HEK293 (cell line): Measurements from ENCODE around the gene SLIT2.

Experiments used
- CTCF ChIA-PET: fragments of 350-600 bp; formaldehyde crosslinking; extraction: SDS; loops from one replicate; lab custom pipeline; 2021; ENCODE audit warnings: antibody characterized with exemption; lab: Yijun Ruan, JAX
- POLR2A ChIA-PET: fragments of 300-600 bp; formaldehyde crosslinking; extraction: SDS; loops from one replicate; lab custom pipeline; 2020; ENCODE audit warnings: antibody characterized with exemption, inconsistent platforms; lab: Yijun Ruan, JAX
- H3K27ac ChIP-seq: fragments of 200-500 bp; sonication (Bioruptor generic); 2 replicates; pipeline ENCODE4 v1.5.1; 2014; ENCODE audit warnings: low read depth, low read length, control low read depth, inconsistent platforms; ENCODE audit errors: extremely low read depth
- H3K36me3 ChIP-seq, 2 experiments: fragments of 200-500 bp in 1 of 2; sonication (Bioruptor generic) in 1 of 2; 1 replicate in 1 of 2; 2 replicates in 1 of 2; pipeline ENCODE4 v1.5.1; 2014 to 2017; ENCODE audit warnings: inconsistent platforms in 2 of 2, low read length in 2 of 2; ENCODE audit not compliant: control insufficient read depth in 2 of 2, insufficient read depth in 1 of 2
- H3K4me1 ChIP-seq: fragments of 200-500 bp; sonication (Bioruptor generic); 2 replicates; pipeline ENCODE4 v1.5.1; 2014; ENCODE audit warnings: mild to moderate bottlenecking, low read length, inconsistent platforms; ENCODE audit not compliant: control insufficient read depth, insufficient read depth
- H3K4me3 ChIP-seq: 2 replicates; pipeline ENCODE4 v1.5.1; 2011; ENCODE audit warnings: low read depth, mild to moderate bottlenecking, control low read depth, low read length, moderate library complexity
- H3K9me3 ChIP-seq: fragments of 200-500 bp; sonication (Bioruptor generic); 2 replicates; pipeline ENCODE4 v1.5.1; 2014; ENCODE audit warnings: low read depth, low read length, inconsistent platforms; ENCODE audit not compliant: control insufficient read depth, insufficient read depth
- BCL11B ChIP-seq: fragments of 450-650 bp; formaldehyde crosslinking; IDR thresholded peaks from 2 replicates; pipeline ENCODE4 v1.5.1; 2016; ENCODE audit warnings: low read depth, missing biosample characterization, missing genetic modification characterization
- SP2 ChIP-seq: fragments of 450-650 bp; formaldehyde crosslinking; IDR thresholded peaks from 2 replicates; pipeline ENCODE4 v1.5.1; 2016; ENCODE audit warnings: missing biosample characterization, missing genetic modification characterization
- SP7 ChIP-seq: fragments of 450-650 bp; formaldehyde crosslinking; IDR thresholded peaks from 2 replicates; pipeline ENCODE4 v1.5.1; 2016; ENCODE audit warnings: missing biosample characterization, missing genetic modification characterization
- WT1 ChIP-seq: fragments of 450-650 bp; formaldehyde crosslinking; IDR thresholded peaks from 2 replicates; pipeline ENCODE4 v1.5.1; 2016; ENCODE audit warnings: missing biosample characterization, missing genetic modification characterization
- ZBTB8A ChIP-seq: fragments of 450-650 bp; formaldehyde crosslinking; IDR thresholded peaks from 2 replicates; pipeline ENCODE4 v1.5.1; 2016; ENCODE audit warnings: missing biosample characterization, missing genetic modification characterization
- ZFP3 ChIP-seq: fragments of 450-650 bp; formaldehyde crosslinking; IDR thresholded peaks from 2 replicates; pipeline ENCODE4 v1.5.1; 2016; ENCODE audit warnings: low read depth, missing biosample characterization, missing genetic modification characterization
- ZIC2 ChIP-seq: fragments of 450-650 bp; formaldehyde crosslinking; IDR thresholded peaks from 2 replicates; pipeline ENCODE4 v1.5.1; 2016; ENCODE audit warnings: missing biosample characterization, missing genetic modification characterization
- ZNF335 ChIP-seq: fragments of 450-650 bp; formaldehyde crosslinking; conservative IDR thresholded peaks from 2 replicates; pipeline ENCODE4 v1.5.1; 2016; ENCODE audit warnings: missing biosample characterization, missing genetic modification characterization
- ZNF341 ChIP-seq: fragments of 450-650 bp; formaldehyde crosslinking; IDR thresholded peaks from 2 replicates; pipeline ENCODE4; 2016; ENCODE audit warnings: low read depth, missing biosample characterization, missing genetic modification characterization
- ZNF433 ChIP-seq: fragments of 450-650 bp; formaldehyde crosslinking; IDR thresholded peaks from 2 replicates; pipeline ENCODE4 v1.5.1; 2016; ENCODE audit warnings: missing biosample characterization, missing genetic modification characterization, low read depth
- ZNF670 ChIP-seq: fragments of 450-650 bp; formaldehyde crosslinking; IDR thresholded peaks from 2 replicates; pipeline ENCODE4 v1.5.1; 2016; ENCODE audit warnings: missing biosample characterization, missing genetic modification characterization, low read depth
- ZNF677 ChIP-seq: fragments of 450-650 bp; IDR thresholded peaks from 2 replicates; pipeline ENCODE4 v1.5.0; 2018; ENCODE audit warnings: missing biosample characterization, mild to moderate bottlenecking, missing genetic modification characterization, moderate library complexity
- ZNF843 ChIP-seq: fragments of 450-650 bp; formaldehyde crosslinking; IDR thresholded peaks from 2 replicates; pipeline ENCODE4 v1.5.1; 2016; ENCODE audit warnings: missing biosample characterization, missing genetic modification characterization
- ZXDB ChIP-seq: fragments of 450-650 bp; formaldehyde crosslinking; IDR thresholded peaks from 2 replicates; pipeline ENCODE4 v1.5.1; 2016; ENCODE audit warnings: missing biosample characterization, missing genetic modification characterization
- TF ChIP-seq, protein P1 (sequence below): fragments of 450-650 bp; formaldehyde crosslinking; optimal IDR thresholded peaks from 2 replicates; pipeline ENCODE3; 2016; ENCODE audit warnings: missing biosample characterization, mild to moderate bottlenecking, missing genetic modification characterization
- TF ChIP-seq, protein P2 (sequence below): fragments of 450-650 bp; formaldehyde crosslinking; IDR thresholded peaks from 2 replicates; pipeline ENCODE4 v1.5.1; 2016; ENCODE audit warnings: missing biosample characterization, missing genetic modification characterization
- TF ChIP-seq, protein P3 (sequence below): fragments of 450-650 bp; formaldehyde crosslinking; IDR thresholded peaks from 2 replicates; pipeline ENCODE4 v1.5.1; 2016; ENCODE audit warnings: missing biosample characterization, missing genetic modification characterization
- TF ChIP-seq, protein P4 (sequence below): fragments of 450-650 bp; formaldehyde crosslinking; IDR thresholded peaks from 2 replicates; pipeline ENCODE4 v1.5.1; 2016; ENCODE audit warnings: missing biosample characterization, missing genetic modification characterization
- TF ChIP-seq, protein P5 (sequence below): fragments of 450-650 bp; formaldehyde crosslinking; IDR thresholded peaks from 2 replicates; pipeline ENCODE4 v1.5.1; 2016; ENCODE audit warnings: missing biosample characterization, missing genetic modification characterization, low read depth
- TF ChIP-seq, protein P6 (sequence below): fragments of 450-650 bp; formaldehyde crosslinking; IDR thresholded peaks from 2 replicates; pipeline ENCODE4 v1.5.1; 2017; ENCODE audit warnings: missing biosample characterization, mild to moderate bottlenecking, missing genetic modification characterization, moderate library complexity

Gene SLIT2

DNA sequence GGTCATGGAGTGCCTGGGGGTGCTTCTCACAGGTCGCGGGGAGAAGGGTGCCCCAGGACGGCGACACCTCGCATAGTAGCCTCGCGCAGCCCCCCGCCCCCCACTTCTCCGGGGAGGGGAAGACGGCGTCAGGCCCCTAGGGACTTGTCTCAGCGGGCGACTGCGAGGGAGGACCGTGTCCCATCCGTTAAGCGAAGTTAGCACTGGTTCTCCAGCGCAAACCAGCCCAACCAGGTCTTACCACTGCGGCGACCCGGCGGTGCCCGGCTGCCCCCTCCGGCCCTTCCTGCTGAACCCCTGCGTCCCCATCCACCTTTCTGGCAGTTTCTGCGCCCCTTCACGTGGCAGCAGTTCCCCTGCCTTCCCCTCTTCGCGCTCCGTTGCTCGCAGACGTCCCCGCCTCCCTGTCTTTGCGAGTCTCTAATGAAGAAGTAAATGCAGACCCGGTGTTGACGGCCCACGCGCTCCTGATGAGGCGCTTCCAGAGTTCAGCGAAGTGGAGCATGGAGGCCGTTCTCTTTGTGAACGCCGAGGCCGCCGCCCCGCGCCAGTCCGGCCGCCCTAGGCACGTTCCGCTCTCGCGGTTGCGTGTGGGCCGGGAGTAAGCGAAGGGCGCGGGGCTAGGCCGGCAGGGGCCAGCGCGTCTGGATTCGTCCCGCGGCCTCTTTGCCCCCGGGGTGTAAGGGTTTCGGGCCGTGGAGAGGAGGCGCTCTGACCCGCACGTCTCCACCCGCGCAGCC lies 3.0 kb downstream of the SLIT2 start:
- ChIA-PET CTCF (no interaction called here), POLR2A (interaction anchor here (1.4 to 3.6 kb wide), 2 partner anchors 10 to 28 kb away, joined by 3 to 26 read pairs; no protein-coding TSS in a partner anchor)
- H3K27ac ChIP-seq, result peak overlapping the region; percentile 94
- peak overlapping the region; percentile 84 for H3K4me3 ChIP-seq
- H3K4me1 ChIP-seq, result 0 out of 2 replicates have a peak, but pooled peaks cover 3% of the 10 kb centered on the region
- peaks cover 0 to 59% of the 10 kb centered on the region in 2 experiments; a peak in 2 of 3 replicates for H3K36me3 ChIP-seq
- no peaks in the 10 kb centered on the region for H3K9me3 ChIP-seq
- TF ChIP-seq ZNF670 (no peak), ZNF335 (tag by site-specific recombination) (0 out of 2 replicates have a peak, but pooled peaks have one; percentile 12), ZBTB8A (tag by site-specific recombination) (0 out of 2 replicates have a peak, but pooled peaks have one; percentile 19), ZNF843 (0 out of 2 replicates have a peak, but pooled peaks have one; percentile 19), ZIC2 (tag by site-specific recombination) (0 out of 2 replicates have a peak, but pooled peaks have one; percentile 15), ZNF677 (tag by site-specific recombination) (no peak), ZFP3 (no peak), SP7 (0 out of 2 replicates have a peak, but pooled peaks have one; percentile 29), ZNF433 (tag by site-specific recombination) (no peak), BCL11B (peak; percentile 23; the same call in 1 of the 2 replicates), ZXDB (0 out of 2 replicates have a peak, but pooled peaks have one; percentile 26), WT1 (tag by site-specific recombination) (peak; percentile 69), SP2 (peak; percentile 19; the same call in 1 of the 2 replicates), ZNF341 (tag by site-specific recombination) (peak; percentile 88)
- TF ChIP-seq, protein P1, sequence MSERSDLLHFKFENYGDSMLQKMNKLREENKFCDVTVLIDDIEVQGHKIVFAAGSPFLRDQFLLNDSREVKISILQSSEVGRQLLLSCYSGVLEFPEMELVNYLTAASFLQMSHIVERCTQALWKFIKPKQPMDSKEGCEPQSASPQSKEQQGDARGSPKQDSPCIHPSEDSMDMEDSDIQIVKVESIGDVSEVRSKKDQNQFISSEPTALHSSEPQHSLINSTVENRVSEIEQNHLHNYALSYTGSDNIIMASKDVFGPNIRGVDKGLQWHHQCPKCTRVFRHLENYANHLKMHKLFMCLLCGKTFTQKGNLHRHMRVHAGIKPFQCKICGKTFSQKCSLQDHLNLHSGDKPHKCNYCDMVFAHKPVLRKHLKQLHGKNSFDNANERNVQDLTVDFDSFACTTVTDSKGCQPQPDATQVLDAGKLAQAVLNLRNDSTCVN (tag by site-specific recombination), result peak; percentile 62
- TF ChIP-seq, protein P2, sequence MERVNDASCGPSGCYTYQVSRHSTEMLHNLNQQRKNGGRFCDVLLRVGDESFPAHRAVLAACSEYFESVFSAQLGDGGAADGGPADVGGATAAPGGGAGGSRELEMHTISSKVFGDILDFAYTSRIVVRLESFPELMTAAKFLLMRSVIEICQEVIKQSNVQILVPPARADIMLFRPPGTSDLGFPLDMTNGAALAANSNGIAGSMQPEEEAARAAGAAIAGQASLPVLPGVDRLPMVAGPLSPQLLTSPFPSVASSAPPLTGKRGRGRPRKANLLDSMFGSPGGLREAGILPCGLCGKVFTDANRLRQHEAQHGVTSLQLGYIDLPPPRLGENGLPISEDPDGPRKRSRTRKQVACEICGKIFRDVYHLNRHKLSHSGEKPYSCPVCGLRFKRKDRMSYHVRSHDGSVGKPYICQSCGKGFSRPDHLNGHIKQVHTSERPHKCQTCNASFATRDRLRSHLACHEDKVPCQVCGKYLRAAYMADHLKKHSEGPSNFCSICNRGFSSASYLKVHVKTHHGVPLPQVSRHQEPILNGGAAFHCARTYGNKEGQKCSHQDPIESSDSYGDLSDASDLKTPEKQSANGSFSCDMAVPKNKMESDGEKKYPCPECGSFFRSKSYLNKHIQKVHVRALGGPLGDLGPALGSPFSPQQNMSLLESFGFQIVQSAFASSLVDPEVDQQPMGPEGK (tag by site-specific recombination), result peak; percentile 37
- TF ChIP-seq, protein P3, sequence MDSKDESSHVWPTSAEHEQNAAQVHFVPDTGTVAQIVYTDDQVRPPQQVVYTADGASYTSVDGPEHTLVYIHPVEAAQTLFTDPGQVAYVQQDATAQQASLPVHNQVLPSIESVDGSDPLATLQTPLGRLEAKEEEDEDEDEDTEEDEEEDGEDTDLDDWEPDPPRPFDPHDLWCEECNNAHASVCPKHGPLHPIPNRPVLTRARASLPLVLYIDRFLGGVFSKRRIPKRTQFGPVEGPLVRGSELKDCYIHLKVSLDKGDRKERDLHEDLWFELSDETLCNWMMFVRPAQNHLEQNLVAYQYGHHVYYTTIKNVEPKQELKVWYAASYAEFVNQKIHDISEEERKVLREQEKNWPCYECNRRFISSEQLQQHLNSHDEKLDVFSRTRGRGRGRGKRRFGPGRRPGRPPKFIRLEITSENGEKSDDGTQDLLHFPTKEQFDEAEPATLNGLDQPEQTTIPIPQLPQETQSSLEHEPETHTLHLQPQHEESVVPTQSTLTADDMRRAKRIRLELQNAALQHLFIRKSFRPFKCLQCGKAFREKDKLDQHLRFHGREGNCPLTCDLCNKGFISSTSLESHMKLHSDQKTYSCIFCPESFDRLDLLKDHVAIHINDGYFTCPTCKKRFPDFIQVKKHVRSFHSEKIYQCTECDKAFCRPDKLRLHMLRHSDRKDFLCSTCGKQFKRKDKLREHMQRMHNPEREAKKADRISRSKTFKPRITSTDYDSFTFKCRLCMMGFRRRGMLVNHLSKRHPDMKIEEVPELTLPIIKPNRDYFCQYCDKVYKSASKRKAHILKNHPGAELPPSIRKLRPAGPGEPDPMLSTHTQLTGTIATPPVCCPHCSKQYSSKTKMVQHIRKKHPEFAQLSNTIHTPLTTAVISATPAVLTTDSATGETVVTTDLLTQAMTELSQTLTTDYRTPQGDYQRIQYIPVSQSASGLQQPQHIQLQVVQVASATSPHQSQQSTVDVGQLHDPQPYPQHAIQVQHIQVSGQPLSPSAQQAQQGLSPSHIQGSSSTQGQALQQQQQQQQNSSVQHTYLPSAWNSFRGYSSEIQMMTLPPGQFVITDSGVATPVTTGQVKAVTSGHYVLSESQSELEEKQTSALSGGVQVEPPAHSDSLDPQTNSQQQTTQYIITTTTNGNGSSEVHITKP (tag by site-specific recombination), result peak; percentile 69
- TF ChIP-seq, protein P4, sequence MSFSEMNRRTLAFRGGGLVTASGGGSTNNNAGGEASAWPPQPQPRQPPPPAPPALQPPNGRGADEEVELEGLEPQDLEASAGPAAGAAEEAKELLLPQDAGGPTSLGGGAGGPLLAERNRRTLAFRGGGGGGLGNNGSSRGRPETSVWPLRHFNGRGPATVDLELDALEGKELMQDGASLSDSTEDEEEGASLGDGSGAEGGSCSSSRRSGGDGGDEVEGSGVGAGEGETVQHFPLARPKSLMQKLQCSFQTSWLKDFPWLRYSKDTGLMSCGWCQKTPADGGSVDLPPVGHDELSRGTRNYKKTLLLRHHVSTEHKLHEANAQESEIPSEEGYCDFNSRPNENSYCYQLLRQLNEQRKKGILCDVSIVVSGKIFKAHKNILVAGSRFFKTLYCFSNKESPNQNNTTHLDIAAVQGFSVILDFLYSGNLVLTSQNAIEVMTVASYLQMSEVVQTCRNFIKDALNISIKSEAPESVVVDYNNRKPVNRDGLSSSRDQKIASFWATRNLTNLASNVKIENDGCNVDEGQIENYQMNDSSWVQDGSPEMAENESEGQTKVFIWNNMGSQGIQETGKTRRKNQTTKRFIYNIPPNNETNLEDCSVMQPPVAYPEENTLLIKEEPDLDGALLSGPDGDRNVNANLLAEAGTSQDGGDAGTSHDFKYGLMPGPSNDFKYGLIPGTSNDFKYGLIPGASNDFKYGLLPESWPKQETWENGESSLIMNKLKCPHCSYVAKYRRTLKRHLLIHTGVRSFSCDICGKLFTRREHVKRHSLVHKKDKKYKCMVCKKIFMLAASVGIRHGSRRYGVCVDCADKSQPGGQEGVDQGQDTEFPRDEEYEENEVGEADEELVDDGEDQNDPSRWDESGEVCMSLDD (tag by site-specific recombination), result peak; percentile 57; the same call in 1 of the 2 replicates
- TF ChIP-seq, protein P5, sequence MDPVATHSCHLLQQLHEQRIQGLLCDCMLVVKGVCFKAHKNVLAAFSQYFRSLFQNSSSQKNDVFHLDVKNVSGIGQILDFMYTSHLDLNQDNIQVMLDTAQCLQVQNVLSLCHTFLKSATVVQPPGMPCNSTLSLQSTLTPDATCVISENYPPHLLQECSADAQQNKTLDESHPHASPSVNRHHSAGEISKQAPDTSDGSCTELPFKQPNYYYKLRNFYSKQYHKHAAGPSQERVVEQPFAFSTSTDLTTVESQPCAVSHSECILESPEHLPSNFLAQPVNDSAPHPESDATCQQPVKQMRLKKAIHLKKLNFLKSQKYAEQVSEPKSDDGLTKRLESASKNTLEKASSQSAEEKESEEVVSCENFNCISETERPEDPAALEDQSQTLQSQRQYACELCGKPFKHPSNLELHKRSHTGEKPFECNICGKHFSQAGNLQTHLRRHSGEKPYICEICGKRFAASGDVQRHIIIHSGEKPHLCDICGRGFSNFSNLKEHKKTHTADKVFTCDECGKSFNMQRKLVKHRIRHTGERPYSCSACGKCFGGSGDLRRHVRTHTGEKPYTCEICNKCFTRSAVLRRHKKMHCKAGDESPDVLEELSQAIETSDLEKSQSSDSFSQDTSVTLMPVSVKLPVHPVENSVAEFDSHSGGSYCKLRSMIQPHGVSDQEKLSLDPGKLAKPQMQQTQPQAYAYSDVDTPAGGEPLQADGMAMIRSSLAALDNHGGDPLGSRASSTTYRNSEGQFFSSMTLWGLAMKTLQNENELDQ (tag by site-specific recombination), result no peak
- TF ChIP-seq, protein P6, sequence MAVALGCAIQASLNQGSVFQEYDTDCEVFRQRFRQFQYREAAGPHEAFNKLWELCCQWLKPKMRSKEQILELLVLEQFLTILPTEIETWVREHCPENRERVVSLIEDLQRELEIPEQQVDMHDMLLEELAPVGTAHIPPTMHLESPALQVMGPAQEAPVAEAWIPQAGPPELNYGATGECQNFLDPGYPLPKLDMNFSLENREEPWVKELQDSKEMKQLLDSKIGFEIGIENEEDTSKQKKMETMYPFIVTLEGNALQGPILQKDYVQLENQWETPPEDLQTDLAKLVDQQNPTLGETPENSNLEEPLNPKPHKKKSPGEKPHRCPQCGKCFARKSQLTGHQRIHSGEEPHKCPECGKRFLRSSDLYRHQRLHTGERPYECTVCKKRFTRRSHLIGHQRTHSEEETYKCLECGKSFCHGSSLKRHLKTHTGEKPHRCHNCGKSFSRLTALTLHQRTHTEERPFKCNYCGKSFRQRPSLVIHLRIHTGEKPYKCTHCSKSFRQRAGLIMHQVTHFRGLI, result peak; percentile 71
